Endothelial cell of umbilical vein (primary cell): ENCODE measurements around the gene CHRNB1. TPM values are rescaled to one million over a fixed set of nuclear protein-coding genes. Genes with fewer than 3 reads are reported as not detected.

Experiments used
- BruUV-seq: library from RNA; stranded (reverse); fragments of 400-500 nt; replicated peaks from 2 replicates; lab custom pipeline; 2021; lab: Mats Ljungman, UMichigan
- CTCF ChIA-PET: fragments of 300-600, 350-600 bp; sonication (Branson Sonifier 250); formaldehyde crosslinking; loops from one replicate; lab custom pipeline; 2021; ENCODE audit warnings: antibody characterized with exemption, inconsistent platforms; lab: Charles Lee
- POLR2A ChIA-PET: fragments of 300-600, 350-600 bp; sonication (Branson Sonifier 250); formaldehyde crosslinking; loops from one replicate; lab custom pipeline; 2021; ENCODE audit warnings: antibody characterized with exemption, inconsistent platforms; lab: Charles Lee
- DNase-seq: peaks from one replicate; pipeline ENCODE4 v3.0.0-alpha.2; 2011; ENCODE audit warnings: low read depth, low spot score
- FAIRE-seq: peaks from 2 replicates; lab custom pipeline; 2011; peaks lifted over from hg19 to GRCh38; lab: Jason Lieb, UNC
- H2AFZ ChIP-seq: 2 replicates; pipeline ENCODE4 v1.6.0; 2012; ENCODE audit warnings: low read depth, low read length, control low read depth, inconsistent platforms
- H3K27ac ChIP-seq: 2 replicates; pipeline ENCODE4 v1.5.1; 2011; ENCODE audit warnings: low read depth, mild to moderate bottlenecking, control low read depth, low read length, moderate library complexity; ENCODE audit not compliant: insufficient read depth
- H3K27me3 ChIP-seq, 2 experiments: 2 replicates each; pipeline versions ENCODE4 v1.6.0 to v1.6.1; 2011; ENCODE audit warnings: low read length in 2 of 2, mixed read lengths in 1 of 2; ENCODE audit not compliant: control insufficient read depth in 2 of 2, insufficient read depth in 2 of 2
- H3K36me3 ChIP-seq, 2 experiments: 2 replicates in 1 of 2; 3 replicates in 1 of 2; pipeline ENCODE4 v1.5.1; 2011; ENCODE audit warnings: low read length in 2 of 2, mild to moderate bottlenecking in 1 of 2, moderate library complexity in 1 of 2; ENCODE audit not compliant: control insufficient read depth in 2 of 2, insufficient read depth in 2 of 2; ENCODE audit errors: extremely low read depth in 1 of 2
- H3K4me1 ChIP-seq: 3 replicates; pipeline ENCODE4 v1.5.1; 2011; ENCODE audit warnings: mild to moderate bottlenecking, low read length; ENCODE audit not compliant: control insufficient read depth, insufficient read depth; ENCODE audit errors: extremely low read depth
- H3K4me2 ChIP-seq: 2 replicates; pipeline ENCODE4 v1.6.1; 2011; ENCODE audit warnings: low read length, control low read depth, mixed read lengths; ENCODE audit not compliant: insufficient read depth
- H3K4me3 ChIP-seq, 3 experiments: fragments of 200-600 bp in 1 of 3; sonication (generic), shearing (Covaris generic) in 1 of 3; replicated peaks in 1 of 3; 2 replicates each; pipeline ENCODE4 v1.5.1; 2011 to 2016; ENCODE audit warnings: control low read depth in 3 of 3, low read length in 3 of 3, mild to moderate bottlenecking in 2 of 3, inconsistent platforms in 1 of 3, low read depth in 1 of 3, moderate library complexity in 1 of 3; ENCODE audit not compliant: insufficient read depth in 1 of 3
- H3K79me2 ChIP-seq: 2 replicates; pipeline ENCODE4 v1.6.0; 2012; ENCODE audit warnings: low read length, inconsistent platforms; ENCODE audit not compliant: control insufficient read depth, insufficient read depth
- H3K9ac ChIP-seq: replicated peaks from 2 replicates; pipeline ENCODE3; 2011; ENCODE audit warnings: low read length, control low read depth; ENCODE audit not compliant: insufficient read depth; ENCODE audit errors: extremely low read depth
- H3K9me1 ChIP-seq: replicated peaks from 3 replicates; pipeline ENCODE4 v1.6.0; 2011; ENCODE audit warnings: mild to moderate bottlenecking, low read length; ENCODE audit not compliant: control insufficient read depth, insufficient read depth; ENCODE audit errors: extremely low read depth
- H3K9me3 ChIP-seq: replicated peaks from 2 replicates; pipeline ENCODE4 v1.5.1; 2012; ENCODE audit warnings: low read length, inconsistent platforms; ENCODE audit not compliant: control insufficient read depth, insufficient read depth
- H4K20me1 ChIP-seq: replicated peaks from 2 replicates; pipeline ENCODE3; 2011; ENCODE audit warnings: mild to moderate bottlenecking, low read length; ENCODE audit not compliant: control insufficient read depth, insufficient read depth; ENCODE audit errors: extremely low read depth
- EZH2 ChIP-seq: IDR thresholded peaks from 2 replicates; pipeline ENCODE4 v1.6.1; 2012; ENCODE audit warnings: borderline replicate concordance, low read depth, mild to moderate bottlenecking, moderate library complexity, low read length, inconsistent platforms; ENCODE audit not compliant: severe bottlenecking
- FOS ChIP-seq: IDR thresholded peaks from 2 replicates; pipeline ENCODE4 v1.6.1; 2011; ENCODE audit warnings: mild to moderate bottlenecking, low read length, moderate library complexity, borderline replicate concordance; ENCODE audit not compliant: insufficient read depth
- GATA2 ChIP-seq: IDR thresholded peaks from 2 replicates; pipeline ENCODE4 v1.7.0; 2011; ENCODE audit warnings: low read depth, mild to moderate bottlenecking, moderate library complexity, mixed read lengths, low read length; ENCODE audit not compliant: insufficient read length, insufficient read depth
- JUN ChIP-seq: IDR thresholded peaks from 2 replicates; pipeline ENCODE4 v1.6.1; 2011; ENCODE audit warnings: borderline replicate concordance, low read depth; ENCODE audit not compliant: insufficient read length, insufficient read depth
- MYC ChIP-seq: IDR thresholded peaks from one replicate; pipeline ENCODE4 v1.6.1; 2011; ENCODE audit warnings: mild to moderate bottlenecking, low read depth, low read length
- POLR2A ChIP-seq: IDR thresholded peaks from 2 replicates; pipeline ENCODE4 v1.6.1; 2012; ENCODE audit warnings: low read depth, mild to moderate bottlenecking, control low read depth, low read length
- POLR2AphosphoS5 ChIP-seq: IDR thresholded peaks from 2 replicates; pipeline ENCODE4 v1.6.1; 2012; ENCODE audit warnings: low read depth, mild to moderate bottlenecking, control low read depth, low read length, moderate library complexity; ENCODE audit not compliant: insufficient read depth
- dilution Hi-C: fragments of 300-500 bp; cut with MboI; formaldehyde crosslinking; loops from one replicate; pipeline ENCODE4 v1.15.0; 2019; ENCODE audit warnings: low sequenced_read_pairs; ENCODE audit not compliant: extremely low pct_ligation_motif_present
- intact Hi-C: fragments of 100-400 bp; cut with micrococcal nuclease; formaldehyde crosslinking; loops from one replicate; pipeline ENCODE4 v1.10.0; 2022
- polyA plus RNA-seq, 4 experiments: library from polyadenylated mRNA; depleted of rRNA in 3 of 4; stranded (reverse) in 3 of 4; unstranded in 1 of 4; fragments of >200 nt; gene quantifications; 2 replicates each; pipeline versions ENCODE4 v1.2.1 to v1.2.3, GENCODE V29; 2011 to 2012; ENCODE audit warnings: missing spikeins in 1 of 4
- total RNA-seq: library from RNA; stranded (reverse); gene quantifications from 2 replicates; pipeline ENCODE4 v1.2.3, GENCODE V29; 2021
- TF ChIP-seq, protein P1 (sequence below), 2 donors: IDR thresholded peaks; 1 replicate in 1 of 2; 2 replicates in 1 of 2; pipeline ENCODE4 v1.5.1; 2011; ENCODE audit warnings: low read length in 2 of 2, mild to moderate bottlenecking in 2 of 2, moderate library complexity in 2 of 2, control low read depth in 1 of 2, inconsistent platforms in 1 of 2, low read depth in 1 of 2; ENCODE audit not compliant: insufficient read depth in 1 of 2; ENCODE audit errors: extremely low read depth in 1 of 2
- TF ChIP-seq, protein P2 (sequence below): IDR thresholded peaks from 2 replicates; pipeline ENCODE4 v1.6.1; 2011; ENCODE audit not compliant: insufficient read depth, insufficient read length

CHRNB1 gene
- total and polyA plus RNA-seq, 2 donors (not counting 3 experiments of a cell fraction or from before 2014, with no cell fraction given), result 5.6 to 9.3 TPM

DNA sequence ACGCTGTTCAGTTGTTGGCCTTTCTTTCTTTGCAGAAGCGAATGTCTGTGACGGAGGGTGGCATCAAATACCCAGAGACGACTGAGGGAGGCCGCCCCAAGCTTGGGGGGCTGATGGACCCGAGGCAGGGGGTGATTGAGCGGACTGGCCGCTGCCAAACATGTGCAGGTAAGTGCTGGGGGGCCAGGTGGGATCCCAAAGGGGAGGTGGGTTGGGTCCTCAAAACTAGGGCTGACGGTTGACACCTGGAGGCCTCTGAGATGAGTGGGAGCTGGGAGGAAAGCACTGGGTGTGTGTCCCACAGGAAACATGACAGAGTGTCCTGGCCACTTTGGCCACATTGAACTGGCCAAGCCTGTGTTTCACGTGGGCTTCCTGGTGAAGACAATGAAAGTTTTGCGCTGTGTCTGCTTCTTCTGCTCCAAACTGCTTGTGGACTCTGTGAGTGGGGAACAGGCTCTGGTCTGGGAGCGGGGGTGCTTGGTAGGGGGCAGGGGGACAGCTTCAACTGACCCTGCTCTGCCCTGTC, 51.1 kb downstream of the CHRNB1 start:
- Histone ChIP-seq H2AFZ (no peak overlapping the region), H3K36me3 (peaks cover 26 to 29% of the 10 kb centered on the region in 2 experiments), H4K20me1 (peaks cover 4% of the 10 kb centered on the region), H3K4me2 (no peak overlapping the region), H3K9ac (no peak overlapping the region), H3K79me2 (peaks cover 53% of the 10 kb centered on the region), H3K9me3 (no peaks in the 10 kb centered on the region), H3K4me1 (peaks cover 23% of the 10 kb centered on the region), H3K4me3 (no peak overlapping the region), H3K27ac (peak overlapping the region; percentile 51), H3K27me3 (no peaks in the 10 kb centered on the region), H3K9me1 (no peaks in the 10 kb centered on the region)
- TF ChIP-seq POLR2AphosphoS5 (no peak), JUN (no peak), FOS (no peak), EZH2 (no peak), MYC (no peak), POLR2A (no peak), GATA2 (no peak)
- TF ChIP-seq, protein P1, sequence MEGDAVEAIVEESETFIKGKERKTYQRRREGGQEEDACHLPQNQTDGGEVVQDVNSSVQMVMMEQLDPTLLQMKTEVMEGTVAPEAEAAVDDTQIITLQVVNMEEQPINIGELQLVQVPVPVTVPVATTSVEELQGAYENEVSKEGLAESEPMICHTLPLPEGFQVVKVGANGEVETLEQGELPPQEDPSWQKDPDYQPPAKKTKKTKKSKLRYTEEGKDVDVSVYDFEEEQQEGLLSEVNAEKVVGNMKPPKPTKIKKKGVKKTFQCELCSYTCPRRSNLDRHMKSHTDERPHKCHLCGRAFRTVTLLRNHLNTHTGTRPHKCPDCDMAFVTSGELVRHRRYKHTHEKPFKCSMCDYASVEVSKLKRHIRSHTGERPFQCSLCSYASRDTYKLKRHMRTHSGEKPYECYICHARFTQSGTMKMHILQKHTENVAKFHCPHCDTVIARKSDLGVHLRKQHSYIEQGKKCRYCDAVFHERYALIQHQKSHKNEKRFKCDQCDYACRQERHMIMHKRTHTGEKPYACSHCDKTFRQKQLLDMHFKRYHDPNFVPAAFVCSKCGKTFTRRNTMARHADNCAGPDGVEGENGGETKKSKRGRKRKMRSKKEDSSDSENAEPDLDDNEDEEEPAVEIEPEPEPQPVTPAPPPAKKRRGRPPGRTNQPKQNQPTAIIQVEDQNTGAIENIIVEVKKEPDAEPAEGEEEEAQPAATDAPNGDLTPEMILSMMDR (IDR thresholded peaks at IDR 0.05; ENCODE audit: extremely low read depth in 1 of 2, insufficient read depth in 1 of 2, low read depth in 1 of 2, low read length in 2 of 2), result no peak
- TF ChIP-seq, protein P2, sequence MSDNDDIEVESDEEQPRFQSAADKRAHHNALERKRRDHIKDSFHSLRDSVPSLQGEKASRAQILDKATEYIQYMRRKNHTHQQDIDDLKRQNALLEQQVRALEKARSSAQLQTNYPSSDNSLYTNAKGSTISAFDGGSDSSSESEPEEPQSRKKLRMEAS, result no peak
- intact Hi-C loops (loop anchor here (2.0 kb wide), 1 partner anchor 139 kb away; no protein-coding TSS in a partner anchor), dilution Hi-C loops (no loop called here)
- ChIA-PET CTCF (interaction anchor here (1.0 to 2.6 kb wide), 4 partner anchors 8 to 140 kb away, joined by 4 to 22 read pairs (median 11); partner anchors contain the start of gene SENP3), POLR2A (no interaction called here)
- DNase-seq (no peak), FAIRE-seq (no peak)
- no TSS peak for BruUV-seq
